K562 (cell line): Measurements from ENCODE around the gene NOS1. TPM values are rescaled to one million over a fixed set of nuclear protein-coding genes. Genes with fewer than 3 reads are reported as not detected.

Source experiments
- ATAC-seq: fragments of 200-7000 bp; cut with Tn5 transposase; 3 replicates; pipeline ENCODE4 v1.9.1; 2020; ENCODE audit warnings: moderate library complexity
- BruUV-seq: library from RNA; stranded (reverse); fragments of 400-500 nt; replicated peaks from 2 replicates; lab custom pipeline; 2021; lab: Mats Ljungman, UMichigan
- CTCF ChIA-PET: fragments of 300-600 bp; formaldehyde crosslinking; extraction: SDS; loops from one replicate; lab custom pipeline; 2021; ENCODE audit warnings: low intra/inter-chr PET ratio; lab: Yijun Ruan, JAX
- POLR2A ChIA-PET: fragments of 300-600, 350-650 bp; sonication (Branson Sonifier 250); formaldehyde crosslinking; extraction: SDS; loops from one replicate; lab custom pipeline; 2021; ENCODE audit warnings: antibody characterized with exemption, inconsistent platforms; lab: Yijun Ruan, JAX
- DNase-seq, 4 experiments: peaks; one replicate each; pipeline versions ENCODE4 v3.0.0 to v3.0.0-alpha.2; 2011 to 2018; ENCODE audit warnings: low spot score in 3 of 4, mixed read lengths in 3 of 4; ENCODE audit errors: extremely low read depth in 1 of 4
- FAIRE-seq: peaks from 2 replicates; lab custom pipeline; 2011; peaks lifted over from hg19 to GRCh38; lab: Jason Lieb, UNC
- H2AFZ ChIP-seq: 2 replicates; pipeline ENCODE4 v1.6.0; 2011; ENCODE audit warnings: low read depth, low read length, control low read depth, inconsistent platforms
- H3K27ac ChIP-seq: fragments of 200-600 bp; 3 replicates; pipeline ENCODE4 v1.8.0; 2011; ENCODE audit warnings: low read depth, mild to moderate bottlenecking, control low read depth, inconsistent platforms, low read length, moderate library complexity, mixed read lengths; ENCODE audit errors: extremely low read depth
- H3K27me3 ChIP-seq, 2 experiments: fragments of 300-600 bp in 1 of 2; 2 replicates in 1 of 2; 3 replicates in 1 of 2; pipeline versions ENCODE4 v1.6.0 to v1.8.0; 2011; ENCODE audit warnings: inconsistent platforms in 2 of 2, low read length in 2 of 2, mild to moderate bottlenecking in 1 of 2, mixed read lengths in 1 of 2, moderate library complexity in 1 of 2; ENCODE audit not compliant: control insufficient read depth in 2 of 2, insufficient read depth in 2 of 2
- H3K36me3 ChIP-seq: fragments of 300-600 bp; 3 replicates; pipeline ENCODE4 v1.8.0; 2011; ENCODE audit warnings: mild to moderate bottlenecking, low read length, inconsistent platforms; ENCODE audit not compliant: control insufficient read depth, insufficient read depth
- H3K4me1 ChIP-seq, 2 experiments: fragments of 200-600 bp in 1 of 2; replicated peaks in 1 of 2; 2 replicates in 1 of 2; 3 replicates in 1 of 2; pipeline versions ENCODE4 v1.5.1 to v1.8.0; 2011; ENCODE audit warnings: inconsistent platforms in 2 of 2, low read length in 2 of 2, mild to moderate bottlenecking in 1 of 2, mixed read lengths in 1 of 2, moderate library complexity in 1 of 2; ENCODE audit not compliant: control insufficient read depth in 2 of 2, insufficient read depth in 2 of 2
- H3K4me2 ChIP-seq: 2 replicates; pipeline ENCODE4 v1.6.1; 2011; ENCODE audit warnings: low read length, control low read depth, inconsistent platforms, mixed read lengths; ENCODE audit not compliant: insufficient read depth
- H3K4me3 ChIP-seq: fragments of 200-600 bp; sonication (generic), shearing (Covaris generic); 2 replicates; pipeline ENCODE4 v1.5.1; 2016; ENCODE audit warnings: control low read depth, inconsistent platforms
- H3K79me2 ChIP-seq: fragments of 200-600 bp; 3 replicates; pipeline ENCODE4 v1.8.0; 2011; ENCODE audit warnings: low read length, inconsistent platforms; ENCODE audit not compliant: control insufficient read depth, insufficient read depth
- H3K9ac ChIP-seq, 2 experiments: 2 replicates each; pipeline versions ENCODE4 v1.6.0 to v1.6.1; 2011; ENCODE audit warnings: low read depth in 2 of 2, low read length in 2 of 2, control low read depth in 1 of 2, inconsistent platforms in 1 of 2, mild to moderate bottlenecking in 1 of 2, mixed read lengths in 1 of 2; ENCODE audit not compliant: insufficient read depth in 1 of 2
- H3K9me1 ChIP-seq: one replicate; pipeline ENCODE4 v1.6.0; 2011; ENCODE audit warnings: inconsistent platforms, mild to moderate bottlenecking, low read length, moderate library complexity; ENCODE audit not compliant: control insufficient read depth, insufficient read depth
- H3K9me3 ChIP-seq: replicated peaks from 2 replicates; pipeline ENCODE4 v1.5.1; 2011; ENCODE audit warnings: low read depth, low read length, inconsistent platforms; ENCODE audit not compliant: control insufficient read depth, insufficient read depth
- H4K20me1 ChIP-seq: replicated peaks from 2 replicates; pipeline ENCODE4 v1.6.1; 2011; ENCODE audit warnings: low read length, inconsistent platforms, mixed read lengths; ENCODE audit not compliant: control insufficient read depth, insufficient read depth
- SNRNP70 ChIP-seq: fragments of 200-400 bp; formaldehyde crosslinking; optimal IDR thresholded peaks from 2 replicates; pipeline ENCODE3; 2017; ENCODE audit warnings: low read depth, low read length
- WGBS: fragments of 100-300 bp; shearing (Covaris generic); methylation state at CpG from one replicate; pipeline ENCODE4 v1.1.6; 2016; ENCODE audit warnings: low coverage, mixed read lengths; ENCODE audit not compliant: insufficient coverage; ENCODE audit errors: missing lambda C conversion rate; 5-methylcytosine and 5-hydroxymethylcytosine counted together
- in situ Hi-C: fragments of 300-500 bp; cut with MboI; formaldehyde crosslinking; loops from 4 replicates; pipeline ENCODE4 v1.15.0; 2018; ENCODE audit warnings: inconsistent platforms, mixed read lengths
- intact Hi-C: fragments of 100-400 bp; cut with micrococcal nuclease; formaldehyde crosslinking; loops from 2 replicates; pipeline ENCODE4 v1.14.2; 2022
- polyA plus RNA-seq, 8 experiments: library from polyadenylated mRNA; depleted of rRNA in 4 of 8; stranded (reverse) in 5 of 8; unstranded in 3 of 8; fragments of >200 nt; fragmentation: Nextera tagmentation in 2 of 8; fragmentation: Illumina TruSeq in 1 of 8; extraction: Ambion mirVana in 2 of 8; extraction: Trizol in 1 of 8; gene quantifications; 2 replicates each; pipeline versions ENCODE4 v1.2.1 to v1.2.3, GENCODE V29; 2011 to 2014; ENCODE audit warnings: inconsistent platforms in 1 of 8, missing spikeins in 1 of 8
- total RNA-seq, 7 experiments: library from RNA; depleted of rRNA in 6 of 7; stranded (reverse); fragments of >200 nt in 6 of 7; fragmentation: Illumina TruSeq in 2 of 7; extraction: Trizol in 2 of 7; gene quantifications; 2 replicates each; pipeline versions ENCODE4 v1.2.1 to v1.2.3, GENCODE V29; 2011 to 2021; ENCODE audit warnings: low replicate concordance in 1 of 7
- TF ChIP-seq, protein P1 (sequence below): fragments of 450-650 bp; formaldehyde crosslinking; IDR thresholded peaks from 2 replicates; pipeline ENCODE4 v1.4.0; 2020; ENCODE audit warnings: mild to moderate bottlenecking, moderate library complexity
- TF ChIP-seq, protein P2 (sequence below): fragments of 450-650 bp; formaldehyde crosslinking; IDR thresholded peaks from 2 replicates; pipeline ENCODE4 v1.4.0; 2022; ENCODE audit warnings: mild to moderate bottlenecking, moderate library complexity
- TF ChIP-seq, protein P3 (sequence below): IDR thresholded peaks from 3 replicates; pipeline ENCODE4 v1.6.1; 2011; ENCODE audit warnings: borderline replicate concordance, mild to moderate bottlenecking; ENCODE audit not compliant: insufficient read length, insufficient read depth
- TF ChIP-seq, protein P4 (sequence below), 2 experiments: fragments of 450-650 bp in 1 of 2; sonication (generic) in 1 of 2; formaldehyde crosslinking in 1 of 2; IDR thresholded peaks in 1 of 2; conservative IDR thresholded peaks in 1 of 2; 2 replicates each; pipeline versions ENCODE4 v1.6.1 to v1.8.1; 2016 to 2023; ENCODE audit warnings: mild to moderate bottlenecking in 2 of 2, moderate library complexity in 2 of 2, inconsistent platforms in 1 of 2, missing genetic modification reagents in 1 of 2

NOS1 gene
- total and polyA plus RNA-seq, 9 of the 15 experiments (the other 6 are each of a cell fraction or from before 2014, with no cell fraction given): not detected

DNA sequence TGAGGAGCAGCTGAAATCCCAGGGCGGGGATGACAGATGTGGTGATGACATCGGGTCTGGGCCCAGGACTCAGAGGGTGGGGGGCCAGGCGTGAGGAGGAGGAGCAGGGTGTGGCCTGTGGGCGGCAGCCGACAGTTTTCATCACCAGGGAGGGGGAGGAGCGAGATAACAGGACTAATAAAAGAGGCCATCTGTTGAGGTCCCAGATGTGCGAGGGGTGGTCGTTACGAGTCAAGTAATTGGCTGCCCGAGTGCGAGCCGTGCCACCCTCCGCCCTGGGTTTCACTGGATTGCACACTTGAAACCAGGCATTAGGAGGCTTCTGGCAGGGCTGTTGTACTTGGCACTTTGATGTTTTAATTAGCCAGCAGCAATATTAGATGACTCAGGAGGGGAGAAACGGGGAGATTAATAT is 67.2 kb downstream of the NOS1 start:
- intact Hi-C loops: no loop called here
- H3K36me3 ChIP-seq: no peaks in the 10 kb centered on the region
- POLR2A ChIA-PET: no interaction called here
- no peak overlapping the region for H2AFZ ChIP-seq
- in situ Hi-C loops: no loop called here
- no TSS peak for BruUV-seq
- no peak for FAIRE-seq
- no peak overlapping the region for H3K27ac ChIP-seq
- no peak overlapping the region for H3K4me3 ChIP-seq
- 1% methylated on average over 14 of the region's 14 CpGs for WGBS
- peak; percentile 86 for ATAC-seq
- H3K4me2 ChIP-seq: no peak overlapping the region
- H3K9me3 ChIP-seq: no peaks in the 10 kb centered on the region
- H3K27me3 ChIP-seq: peaks cover 4 to 37% of the 10 kb centered on the region in 2 experiments; a peak in 3 of 5 replicates
- TF ChIP-seq, protein P1, sequence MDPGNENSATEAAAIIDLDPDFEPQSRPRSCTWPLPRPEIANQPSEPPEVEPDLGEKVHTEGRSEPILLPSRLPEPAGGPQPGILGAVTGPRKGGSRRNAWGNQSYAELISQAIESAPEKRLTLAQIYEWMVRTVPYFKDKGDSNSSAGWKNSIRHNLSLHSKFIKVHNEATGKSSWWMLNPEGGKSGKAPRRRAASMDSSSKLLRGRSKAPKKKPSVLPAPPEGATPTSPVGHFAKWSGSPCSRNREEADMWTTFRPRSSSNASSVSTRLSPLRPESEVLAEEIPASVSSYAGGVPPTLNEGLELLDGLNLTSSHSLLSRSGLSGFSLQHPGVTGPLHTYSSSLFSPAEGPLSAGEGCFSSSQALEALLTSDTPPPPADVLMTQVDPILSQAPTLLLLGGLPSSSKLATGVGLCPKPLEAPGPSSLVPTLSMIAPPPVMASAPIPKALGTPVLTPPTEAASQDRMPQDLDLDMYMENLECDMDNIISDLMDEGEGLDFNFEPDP (CRISPR knock-in tag): no peak
- TF ChIP-seq, protein P2, sequence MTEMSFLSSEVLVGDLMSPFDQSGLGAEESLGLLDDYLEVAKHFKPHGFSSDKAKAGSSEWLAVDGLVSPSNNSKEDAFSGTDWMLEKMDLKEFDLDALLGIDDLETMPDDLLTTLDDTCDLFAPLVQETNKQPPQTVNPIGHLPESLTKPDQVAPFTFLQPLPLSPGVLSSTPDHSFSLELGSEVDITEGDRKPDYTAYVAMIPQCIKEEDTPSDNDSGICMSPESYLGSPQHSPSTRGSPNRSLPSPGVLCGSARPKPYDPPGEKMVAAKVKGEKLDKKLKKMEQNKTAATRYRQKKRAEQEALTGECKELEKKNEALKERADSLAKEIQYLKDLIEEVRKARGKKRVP (CRISPR knock-in tag): no peak
- TF ChIP-seq, protein P3, sequence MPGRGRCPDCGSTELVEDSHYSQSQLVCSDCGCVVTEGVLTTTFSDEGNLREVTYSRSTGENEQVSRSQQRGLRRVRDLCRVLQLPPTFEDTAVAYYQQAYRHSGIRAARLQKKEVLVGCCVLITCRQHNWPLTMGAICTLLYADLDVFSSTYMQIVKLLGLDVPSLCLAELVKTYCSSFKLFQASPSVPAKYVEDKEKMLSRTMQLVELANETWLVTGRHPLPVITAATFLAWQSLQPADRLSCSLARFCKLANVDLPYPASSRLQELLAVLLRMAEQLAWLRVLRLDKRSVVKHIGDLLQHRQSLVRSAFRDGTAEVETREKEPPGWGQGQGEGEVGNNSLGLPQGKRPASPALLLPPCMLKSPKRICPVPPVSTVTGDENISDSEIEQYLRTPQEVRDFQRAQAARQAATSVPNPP: no peak
- TF ChIP-seq SNRNP70: no peak
- TF ChIP-seq, protein P4, sequence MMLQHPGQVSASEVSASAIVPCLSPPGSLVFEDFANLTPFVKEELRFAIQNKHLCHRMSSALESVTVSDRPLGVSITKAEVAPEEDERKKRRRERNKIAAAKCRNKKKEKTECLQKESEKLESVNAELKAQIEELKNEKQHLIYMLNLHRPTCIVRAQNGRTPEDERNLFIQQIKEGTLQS (IDR thresholded peaks at IDR 0.05): peak; percentile 23; the same call in 1 of the 2 replicates
- TF ChIP-seq, protein P4 (CRISPR knock-in tag; conservative IDR thresholded peaks at IDR 0.05): no peak
- TF ChIP-seq, all 486 proteins: peak for 1
- Histone ChIP-seq H3K9ac (no peak overlapping the region; a peak in 1 of 4 replicates), H3K79me2 (no peaks in the 10 kb centered on the region), H3K4me1 (no peaks in the 10 kb centered on the region; a peak in 1 of 5 replicates), H4K20me1 (no peaks in the 10 kb centered on the region), H3K9me1 (peaks cover 4% of the 10 kb centered on the region)
- peak; percentile 15 to 66 (median 43) for DNase-seq
- CTCF ChIA-PET: no interaction called here
